Left renal cortex interstitium (tissue), 4 donors: ENCODE results near the gene COL4A3. TPM values are rescaled to one million over a fixed set of nuclear protein-coding genes. Genes with fewer than 3 reads are reported as not detected.

Experiments
- DNase-seq, 4 donors: peaks; one replicate each; pipeline ENCODE4 v3.0.0-alpha.2; 2013; ENCODE audit warnings: low read depth in 4 of 4, low spot score in 2 of 4, missing footprints in 1 of 4
- polyA plus RNA-seq, 4 donors: library from polyadenylated mRNA; unstranded; fragments of 120-200 nt; gene quantifications; one replicate each; pipeline ENCODE4 v1.2.1, GENCODE V29; 2013; ENCODE audit not compliant: insufficient read length in 4 of 4

The COL4A3 gene
- polyA plus RNA-seq, 4 donors: 42.2 to 70.2 (median 56.6) TPM

GRCh38 chr2:227280895-227281294, 116.5 kb downstream of the COL4A3 start:
- no peak for DNase-seq

GRCh38 chr2:227285741-227286236, 121.4 kb downstream of the COL4A3 start:
- DNase-seq: no peak

GRCh38 chr2:227287771-227288170, 123.3 kb downstream of the COL4A3 start:
- DNase-seq: no peak

GRCh38 chr2:227292314-227292713, 127.9 kb downstream of the COL4A3 start:
- DNase-seq: no peak

- DNase-seq: no peak
Observed at GRCh38 chr2:227293531-227293930, 129.1 kb downstream of the COL4A3 start.

GRCh38 chr2:227295806-227296205, 131.4 kb downstream of the COL4A3 start:
- no peak for DNase-seq

GRCh38 chr2:227296671-227297405, 132.4 kb downstream of the COL4A3 start:
- DNase-seq: no peak

- no peak for DNase-seq
Observed at GRCh38 chr2:227301523-227301922, 137.1 kb downstream of the COL4A3 start.

- no peak for DNase-seq
Observed at GRCh38 chr2:227308784-227309183, 144.4 kb downstream of the COL4A3 start.

GRCh38 chr2:227310756-227311110, 146.3 kb downstream of the COL4A3 start:
- no peak for DNase-seq

GRCh38 chr2:227311861-227312506, 147.6 kb downstream of the COL4A3 start:
- no peak for DNase-seq

GRCh38 chr2:227312579-227312978, 148.2 kb downstream of the COL4A3 start:
- DNase-seq: no peak

- no peak for DNase-seq
Observed at GRCh38 chr2:227313310-227313709, 148.9 kb downstream of the COL4A3 start.

GRCh38 chr2:227317834-227318233, 153.4 kb downstream of the COL4A3 start:
- no peak for DNase-seq

GRCh38 chr2:227320305-227321094, 156.1 kb downstream of the COL4A3 start:
- DNase-seq: no peak

GRCh38 chr2:227322530-227323205, 158.2 kb downstream of the COL4A3 start:
- DNase-seq: no peak

GRCh38 chr2:227323818-227324217, 159.4 kb downstream of the COL4A3 start:
- no peak for DNase-seq

GRCh38 chr2:227324642-227324994, 160.2 kb downstream of the COL4A3 start:
- peak in 1 of 4 donors; percentile 15 for DNase-seq

GRCh38 chr2:227324995-227325838, 160.8 kb downstream of the COL4A3 start, which contains the start of gene MFF:
Gene MFF, plus strand, starts transcription at chr2:227325251. Its CDS starts 5,415 bp downstream, at chr2:227330666.
- DNase-seq: peak; percentile 77 to 92 (median 86)

- peak in 1 of 4 donors; percentile 15 for DNase-seq
Observed at GRCh38 chr2:227325839-227326195, 161.4 kb downstream of the COL4A3 start.
